Measurements from ENCODE around the gene SPATA4. TPM values are rescaled to one million over a fixed set of nuclear protein-coding genes. Genes with fewer than 3 reads are reported as not detected.

SPATA4 gene
- total RNA-seq, 1 donor from 2014 or later = 0.93 TPM

GRCh38 chr4:176186067-176186466 lies 9.3 kb downstream of the SPATA4 start:
- H3K27me3 Mint-ChIP-seq = no peaks in the 10 kb centered on the region

GRCh38 chr4:176185051-176185450 lies 10.3 kb downstream of the SPATA4 start:
- DNase-seq (ENCODE audit: low spot score, unreplicated experiment) = no peak
- no peak overlapping the region for H3K4me3 Mint-ChIP-seq (ENCODE audit: low read depth)
- H3K27me3 Mint-ChIP-seq = no peaks in the 10 kb centered on the region
- H3K9me3 Mint-ChIP-seq (ENCODE audit: low read depth) = no peaks in the 10 kb centered on the region
- H3K27ac Mint-ChIP-seq = no peak overlapping the region
- H3K4me1 Mint-ChIP-seq (ENCODE audit: low read depth) = peaks cover 12% of the 10 kb centered on the region
- no peak for TF ChIP-seq CTCF (IDR thresholded peaks at IDR 0.05; ENCODE audit: unreplicated experiment)
- H3K36me3 Mint-ChIP-seq (ENCODE audit: insufficient read depth) = no peaks in the 10 kb centered on the region

More at GRCh38 chr4:176186067-176186466, 9.3 kb downstream of the SPATA4 start:
- no peak for TF ChIP-seq CTCF (IDR thresholded peaks at IDR 0.05; ENCODE audit: unreplicated experiment)
- H3K36me3 Mint-ChIP-seq (ENCODE audit: insufficient read depth) = no peaks in the 10 kb centered on the region
- DNase-seq (ENCODE audit: low spot score, unreplicated experiment) = no peak
- H3K4me1 Mint-ChIP-seq (ENCODE audit: low read depth) = peaks cover 12% of the 10 kb centered on the region
- no peak overlapping the region for H3K4me3 Mint-ChIP-seq (ENCODE audit: low read depth)
- no peaks in the 10 kb centered on the region for H3K9me3 Mint-ChIP-seq (ENCODE audit: low read depth)
- no peak overlapping the region for H3K27ac Mint-ChIP-seq

GRCh38 chr4:176163041-176163440 lies 32.3 kb downstream of the SPATA4 start:
- H3K36me3 Mint-ChIP-seq (ENCODE audit: insufficient read depth) = no peaks in the 10 kb centered on the region
- no peaks in the 10 kb centered on the region for H3K27me3 Mint-ChIP-seq

GRCh38 chr4:176156656-176157055 lies 38.7 kb downstream of the SPATA4 start:
- Mint-ChIP-seq H3K27ac (no peak overlapping the region), H3K27me3 (no peaks in the 10 kb centered on the region), H3K9me3 (ENCODE audit: low read depth) (no peaks in the 10 kb centered on the region), H3K4me3 (ENCODE audit: low read depth) (no peak overlapping the region), H3K4me1 (ENCODE audit: low read depth) (no peaks in the 10 kb centered on the region), H3K36me3 (ENCODE audit: insufficient read depth) (no peaks in the 10 kb centered on the region)
- DNase-seq (ENCODE audit: low spot score, unreplicated experiment) = no peak
- no peak for TF ChIP-seq CTCF (IDR thresholded peaks at IDR 0.05; ENCODE audit: unreplicated experiment)

More at GRCh38 chr4:176163041-176163440, 32.3 kb downstream of the SPATA4 start:
- Mint-ChIP-seq H3K27ac (no peak overlapping the region), H3K4me3 (ENCODE audit: low read depth) (no peak overlapping the region), H3K9me3 (ENCODE audit: low read depth) (no peaks in the 10 kb centered on the region), H3K4me1 (ENCODE audit: low read depth) (no peaks in the 10 kb centered on the region)
- no peak for DNase-seq (ENCODE audit: low spot score, unreplicated experiment)
- TF ChIP-seq CTCF (IDR thresholded peaks at IDR 0.05; ENCODE audit: unreplicated experiment) = no peak

- no peak for DNase-seq (ENCODE audit: low spot score, unreplicated experiment)
- Mint-ChIP-seq H3K27ac (no peak overlapping the region), H3K9me3 (ENCODE audit: low read depth) (no peaks in the 10 kb centered on the region), H3K4me1 (ENCODE audit: low read depth) (no peaks in the 10 kb centered on the region), H3K4me3 (ENCODE audit: low read depth) (no peak overlapping the region), H3K27me3 (no peaks in the 10 kb centered on the region), H3K36me3 (ENCODE audit: insufficient read depth) (no peaks in the 10 kb centered on the region)
- TF ChIP-seq CTCF (IDR thresholded peaks at IDR 0.05; ENCODE audit: unreplicated experiment) = no peak
These were observed 42.3 kb downstream of the SPATA4 start for GRCh38 chr4:176153124-176153523.

Measured in progenitor cell of endocrine pancreas (in vitro differentiated cells).